Heart left ventricle (tissue), 16 donors: ENCODE results near the gene PRKAR1B. TPM values are rescaled to one million over a fixed set of nuclear protein-coding genes. Genes with fewer than 3 reads are reported as not detected.

Experiments used
- ATAC-seq, 4 donors: fragments of 200-7000 bp; cut with Tn5 transposase; one replicate each; pipeline ENCODE4 v1.9.1; 2020 to 2022; ENCODE audit warnings: moderate library complexity in 4 of 4, mild to moderate bottlenecking in 3 of 4, moderate number of reproducible peaks in 1 of 4
- DNase-seq, 5 donors: peaks; one replicate each; pipeline ENCODE4 v3.0.0-alpha.2; 2020
- H3K27ac ChIP-seq, 12 donors: fragments of 200-600 bp; sonication (generic) in 4 of 12; one replicate each; pipeline versions ENCODE4 v1.5.0 to v1.8.0; 2016 to 2022; ENCODE audit warnings: mild to moderate bottlenecking in 2 of 12
- H3K27me3 ChIP-seq, 9 donors: fragments of 200-600 bp; sonication (generic) in 2 of 9; one replicate each; pipeline versions ENCODE4 v1.5.1 to v1.8.0; 2016 to 2022; ENCODE audit warnings: mild to moderate bottlenecking in 3 of 9
- H3K36me3 ChIP-seq, 9 donors: fragments of 200-600 bp; sonication (generic) in 2 of 9; one replicate each; pipeline versions ENCODE4 v1.5.0 to v1.8.0; 2018 to 2022; ENCODE audit warnings: mild to moderate bottlenecking in 2 of 9
- H3K4me1 ChIP-seq, 12 donors: fragments of 200-600 bp; sonication (generic) in 4 of 12; one replicate each; pipeline versions ENCODE4 v1.5.0 to v1.8.0; 2016 to 2022; ENCODE audit warnings: mild to moderate bottlenecking in 3 of 12
- H3K4me3 ChIP-seq, 12 donors: fragments of 200-600 bp; sonication (generic) in 4 of 12; one replicate each; pipeline versions ENCODE4 v1.5.0 to v1.8.0; 2017 to 2022; ENCODE audit warnings: mild to moderate bottlenecking in 9 of 12, moderate library complexity in 4 of 12
- H3K9me3 ChIP-seq, 12 donors: fragments of 200-600 bp; sonication (generic) in 4 of 12; one replicate each; pipeline versions ENCODE4 v1.5.0 to v1.8.0; 2016 to 2022; ENCODE audit warnings: mild to moderate bottlenecking in 1 of 12
- POLR2A ChIP-seq, 2 donors: fragments of 450-650 bp; IDR thresholded peaks; one replicate each; pipeline ENCODE4 v1.6.1; 2017; ENCODE audit warnings: antibody characterized with exemption in 2 of 2, mild to moderate bottlenecking in 2 of 2, moderate library complexity in 2 of 2
- WGBS, 4 donors: extraction: QIAGEN DNeasy Blood & Tissue Kit in 2 of 4; methylation state at CpG; one replicate each; pipeline versions ENCODE4 v1.1.5 to v1.1.7; 2013 to 2018; 5-methylcytosine and 5-hydroxymethylcytosine counted together
- intact Hi-C, 10 donors: fragments of 100-400 bp; cut with DNase I; formaldehyde crosslinking; loops; one replicate each; pipeline versions ENCODE4 v1.11.1 to v1.14.2; 2022
- polyA plus RNA-seq, 2 donors: library from polyadenylated mRNA; stranded (reverse); fragments of 200-250 nt; gene quantifications; one replicate each; pipeline ENCODE4 v1.2.3, GENCODE V29; 2013
- total RNA-seq, 9 donors: library from RNA; depleted of rRNA in 2 of 9; stranded (reverse); fragments of >200 nt in 2 of 9; fragmentation: NEBNext Ultra II Directional in 3 of 9; extraction: Animal tissue kit (Norgen Biotek cat#: 25700) in 3 of 9; gene quantifications; one replicate each; pipeline versions ENCODE4 v1.1.0 to v1.2.4, GENCODE V29; 2016 to 2023
- TF ChIP-seq, protein P1 (sequence below), 12 donors: fragments of 200-600 bp; sonication (generic) in 4 of 12; IDR thresholded peaks; one replicate each; pipeline versions ENCODE4 v1.5.0 to v1.8.0; 2018 to 2022; ENCODE audit warnings: antibody characterized with exemption in 12 of 12, mild to moderate bottlenecking in 5 of 12
- donor health status: ischemic (EF 13 %, LVEDD 7.1; RV severe dilation, severe dysfunction).
- donor health status: healthy with polysubstance abuse.
- donor health status: DM: no; HTN: yes; CAD: no.
- donor health status: DM: no; HTN: no; CAD: no.
- donor health status: ischemic (EF 25% LVEDD 6.9; RV normal size, moderate dysfunction).
- donor health status: ischemic (EF 25% LVEDD 5.7; RV mildly dilated, moderate dysfunction).
- donor health status: healthy.
- donor health status: DM: yes; HTN: yes; CAD: no.
- donor health status: ischemic (EF 35%, LVEDD 5.7; RV mildly dilated, moderate dysfunction).
- donor health status: nonischemic (EF 11% LVEDD 7.7; RV severe dilation, severe dysfunction).
- donor health status: DM: yes; HTN: yes; CAD: no.
- donor health status: PGD.
- donor health status: ischemic (EF 29% LVEDD 5.4; RV normal size, mild dysfunction).
- donor health status: nonischemic (EF 23%, LVEDD 6.1; RV moderate dilation, normal function).

Gene PRKAR1B
- total and polyA plus RNA-seq, 11 donors: 4.1 to 22.2 (median 17.9) TPM

GRCh38 chr7:742791-743190 lies 15.7 kb upstream of the PRKAR1B start:
- no peak for ATAC-seq
- intact Hi-C loops: no loop called here
- TF ChIP-seq, protein P1, sequence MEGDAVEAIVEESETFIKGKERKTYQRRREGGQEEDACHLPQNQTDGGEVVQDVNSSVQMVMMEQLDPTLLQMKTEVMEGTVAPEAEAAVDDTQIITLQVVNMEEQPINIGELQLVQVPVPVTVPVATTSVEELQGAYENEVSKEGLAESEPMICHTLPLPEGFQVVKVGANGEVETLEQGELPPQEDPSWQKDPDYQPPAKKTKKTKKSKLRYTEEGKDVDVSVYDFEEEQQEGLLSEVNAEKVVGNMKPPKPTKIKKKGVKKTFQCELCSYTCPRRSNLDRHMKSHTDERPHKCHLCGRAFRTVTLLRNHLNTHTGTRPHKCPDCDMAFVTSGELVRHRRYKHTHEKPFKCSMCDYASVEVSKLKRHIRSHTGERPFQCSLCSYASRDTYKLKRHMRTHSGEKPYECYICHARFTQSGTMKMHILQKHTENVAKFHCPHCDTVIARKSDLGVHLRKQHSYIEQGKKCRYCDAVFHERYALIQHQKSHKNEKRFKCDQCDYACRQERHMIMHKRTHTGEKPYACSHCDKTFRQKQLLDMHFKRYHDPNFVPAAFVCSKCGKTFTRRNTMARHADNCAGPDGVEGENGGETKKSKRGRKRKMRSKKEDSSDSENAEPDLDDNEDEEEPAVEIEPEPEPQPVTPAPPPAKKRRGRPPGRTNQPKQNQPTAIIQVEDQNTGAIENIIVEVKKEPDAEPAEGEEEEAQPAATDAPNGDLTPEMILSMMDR (IDR thresholded peaks at IDR 0.05): no peak
- TF ChIP-seq POLR2A (IDR thresholded peaks at IDR 0.05): no peak

DNA sequence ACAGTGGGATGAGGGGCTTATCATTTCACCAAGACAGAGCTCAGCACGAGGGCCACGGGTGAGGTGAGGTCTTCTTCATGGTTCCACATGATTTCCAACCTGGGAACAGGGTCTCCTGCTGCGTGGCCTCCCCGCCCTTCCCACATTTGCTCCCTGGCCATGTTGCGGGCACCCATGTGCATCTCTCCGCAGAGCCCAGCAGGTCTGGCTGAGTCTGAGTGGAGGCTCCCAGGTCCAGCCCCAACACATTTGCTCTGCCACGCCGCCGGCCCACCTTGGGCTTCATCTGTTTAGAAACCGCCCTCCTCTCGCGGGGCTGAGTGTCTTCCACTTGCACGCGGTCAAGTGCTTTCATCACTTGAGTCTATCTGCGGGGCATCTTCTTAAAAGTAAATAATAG lies 14.8 kb upstream of the PRKAR1B start:
- H3K9me3 ChIP-seq: no peaks in the 10 kb centered on the region
- WGBS, 4 donors: 87 to 95% (median 88%) methylated on average over 13 to 15 of the region's 15 CpGs
- ATAC-seq (no peak), DNase-seq (peak in 1 of 5 donors; percentile 14)
- H3K36me3 ChIP-seq: peaks cover 0 to 44% (median 25%) of the 10 kb centered on the region in 9 donors
- H3K27me3 ChIP-seq: no peaks in the 10 kb centered on the region
- peaks cover 0 to 35% (median 9%) of the 10 kb centered on the region in 12 donors for H3K4me1 ChIP-seq
- intact Hi-C loops: no loop called here
- H3K4me3 ChIP-seq: no peak overlapping the region
- TF ChIP-seq, protein P1 (IDR thresholded peaks at IDR 0.05): no peak
- TF ChIP-seq POLR2A (IDR thresholded peaks at IDR 0.05): no peak
- no peak overlapping the region for H3K27ac ChIP-seq

More at GRCh38 chr7:742791-743190, 15.7 kb upstream of the PRKAR1B start:
- Histone ChIP-seq H3K4me3 (no peak overlapping the region), H3K9me3 (no peaks in the 10 kb centered on the region), H3K4me1 (peaks cover 0 to 34% (median 9%) of the 10 kb centered on the region in 12 donors), H3K27ac (no peak overlapping the region), H3K27me3 (no peaks in the 10 kb centered on the region), H3K36me3 (peaks cover 0 to 44% (median 25%) of the 10 kb centered on the region in 9 donors)
- no peak for DNase-seq
- 67 to 98% (median 87%) methylated on average over 6 to 8 of the region's 8 CpGs for WGBS, 4 donors

DNA sequence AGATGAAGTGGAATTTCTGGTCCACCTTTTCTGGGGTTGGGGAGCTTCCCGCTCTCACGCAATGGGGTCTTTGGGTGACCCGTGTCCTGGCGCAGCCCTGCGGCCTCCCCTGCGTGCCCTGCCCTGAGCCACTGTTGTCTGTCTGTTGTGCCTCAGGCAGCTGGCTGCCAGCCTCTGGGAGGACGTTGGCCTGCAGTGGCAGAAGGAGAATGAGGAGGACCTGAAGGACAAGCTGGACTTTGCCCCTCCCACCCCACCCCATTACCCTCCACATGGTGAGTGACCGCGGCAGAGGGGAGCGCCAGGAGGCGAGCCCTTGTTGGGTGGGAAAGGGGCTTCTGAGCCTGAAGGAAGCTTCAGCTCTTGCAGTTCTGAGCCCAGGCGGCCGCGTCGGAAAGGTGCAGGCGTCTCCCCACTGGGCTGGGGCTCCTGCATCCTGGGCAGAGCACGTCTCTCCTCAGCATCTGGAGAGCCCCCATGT lies 14.2 kb upstream of the PRKAR1B start:
- peaks cover 0 to 29% (median 9%) of the 10 kb centered on the region in 12 donors for H3K4me1 ChIP-seq
- H3K9me3 ChIP-seq: no peaks in the 10 kb centered on the region
- TF ChIP-seq, protein P1 (IDR thresholded peaks at IDR 0.05): no peak
- TF ChIP-seq POLR2A (IDR thresholded peaks at IDR 0.05): no peak
- peak in 1 of 5 donors; percentile 10 for DNase-seq
- no peaks in the 10 kb centered on the region for H3K27me3 ChIP-seq
- WGBS, 4 donors: 91 to 95% (median 94%) methylated on average over 16 to 17 of the region's 17 CpGs
- no peak overlapping the region for H3K4me3 ChIP-seq
- H3K36me3 ChIP-seq: peaks cover 0 to 44% (median 25%) of the 10 kb centered on the region in 9 donors
- no peak overlapping the region for H3K27ac ChIP-seq
- intact Hi-C loops: no loop called here
- no peak for ATAC-seq

DNA sequence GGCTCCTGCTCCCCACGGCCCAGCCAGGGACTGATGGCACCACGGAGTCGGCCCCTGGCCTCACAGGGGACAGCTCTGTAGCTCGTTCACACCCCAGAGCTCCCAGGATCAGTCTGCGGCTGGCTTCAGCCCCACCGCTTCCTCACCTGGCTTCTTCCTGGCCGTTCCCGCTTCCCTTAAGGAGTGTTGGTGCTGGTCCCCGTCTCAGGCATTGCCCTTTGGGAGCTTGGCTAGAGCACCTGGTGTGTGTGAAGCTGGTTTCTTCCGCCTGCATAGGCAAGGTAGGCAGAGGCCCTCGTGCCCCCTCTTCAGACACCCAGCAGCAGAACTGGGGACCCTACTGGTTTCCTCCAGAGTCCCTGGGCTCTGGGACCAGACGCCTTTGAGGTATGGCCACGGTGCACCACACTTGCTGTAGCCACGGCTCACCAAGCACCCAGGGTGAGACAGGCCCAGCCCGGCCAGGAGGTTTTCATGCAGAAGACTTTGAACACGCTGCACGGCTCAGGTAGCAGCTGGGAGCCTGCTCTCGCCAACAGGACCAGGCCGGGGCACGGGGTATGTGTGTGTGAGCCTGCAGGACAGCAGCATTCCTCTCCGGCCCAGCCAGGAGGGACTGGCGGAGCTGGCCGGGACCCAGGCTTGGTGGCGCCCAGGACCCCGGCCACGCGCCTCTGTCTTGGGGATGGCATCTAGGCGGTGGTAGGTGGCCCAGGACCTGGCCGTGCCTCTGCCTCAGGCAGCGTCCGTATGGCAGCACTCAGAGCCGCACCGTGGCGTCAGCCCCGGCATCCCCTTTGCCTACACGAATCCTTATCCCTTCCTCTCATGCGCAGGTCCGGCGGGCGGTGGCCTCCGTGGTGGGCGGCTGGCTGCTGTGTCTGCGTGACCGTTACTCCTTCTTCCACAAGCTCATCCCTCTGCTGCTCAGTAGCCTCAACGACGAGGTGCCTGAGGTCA lies 13.2 kb upstream of the PRKAR1B start:
- Histone ChIP-seq H3K4me1 (peaks cover 0 to 25% (median 8%) of the 10 kb centered on the region in 12 donors), H3K9me3 (no peaks in the 10 kb centered on the region), H3K27ac (peak overlapping the region in 1 of 12 donors; percentile 65), H3K4me3 (no peak overlapping the region), H3K27me3 (no peaks in the 10 kb centered on the region), H3K36me3 (peaks cover 0 to 42% (median 25%) of the 10 kb centered on the region in 9 donors)
- ATAC-seq (peak in 1 of 4 donors; percentile 7), DNase-seq (peak in 2 of 5 donors; percentile 16 to 56)
- 95 to 97% (median 96%) methylated on average over 44 to 46 of the region's 46 CpGs for WGBS, 4 donors
- TF ChIP-seq POLR2A (IDR thresholded peaks at IDR 0.05): no peak
- TF ChIP-seq, protein P1 (IDR thresholded peaks at IDR 0.05): no peak
- intact Hi-C loops: loop anchor here in 1 of 10 donors (10.0 kb wide), 1 partner anchor 75 kb away; no protein-coding TSS in a partner anchor
